HG03064 (cell line): ENCODE data around the gene PHRF1.

Experiments
- ATAC-seq: cut with Tn5 transposase; IDR thresholded peaks from one replicate; pipeline ENCODE4 v1.9.1; 2021; ENCODE audit warnings: low read depth; ENCODE audit not compliant: unreplicated experiment

Gene PHRF1

DNA sequence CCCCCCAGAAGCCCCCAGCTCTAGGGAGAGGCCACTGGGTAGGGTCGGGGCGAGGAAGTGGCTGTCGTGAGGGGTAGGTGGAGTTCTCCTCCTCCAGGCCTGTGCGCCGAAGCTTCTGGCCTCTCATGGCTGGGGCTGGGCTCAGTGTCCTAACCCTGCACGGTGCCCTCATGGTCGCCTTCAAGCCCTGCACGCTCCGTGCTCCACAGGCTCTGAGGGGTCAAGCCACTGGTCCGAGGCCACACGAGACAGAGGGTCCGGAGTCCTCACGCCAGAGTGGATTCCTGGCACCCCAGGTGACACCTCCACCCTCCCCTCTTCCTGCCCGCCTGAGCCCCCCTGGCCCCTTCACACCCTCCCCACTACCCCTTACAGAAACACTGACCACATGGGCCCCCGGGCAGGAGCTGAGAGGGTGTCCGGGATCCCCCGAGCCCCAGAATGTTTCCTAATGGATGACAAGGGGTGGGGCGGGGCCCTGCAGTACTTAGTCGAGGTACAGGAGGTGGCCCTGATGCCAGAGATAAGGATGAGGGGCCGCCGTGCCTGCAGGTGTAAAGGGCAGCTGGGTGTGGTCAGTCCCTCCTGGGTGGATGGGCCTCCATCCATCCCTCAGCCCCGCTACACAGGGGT lies 49.5 kb downstream of the PHRF1 start:
- ATAC-seq, result no peak

- ATAC-seq, result no peak
Observed at GRCh38 chr11:626475-627307, 50.4 kb downstream of the PHRF1 start, which contains the start of gene SCT. Gene SCT (minus strand): TSS chr11:627181. CDS start chr11:627143, 38 bp downstream.

DNA sequence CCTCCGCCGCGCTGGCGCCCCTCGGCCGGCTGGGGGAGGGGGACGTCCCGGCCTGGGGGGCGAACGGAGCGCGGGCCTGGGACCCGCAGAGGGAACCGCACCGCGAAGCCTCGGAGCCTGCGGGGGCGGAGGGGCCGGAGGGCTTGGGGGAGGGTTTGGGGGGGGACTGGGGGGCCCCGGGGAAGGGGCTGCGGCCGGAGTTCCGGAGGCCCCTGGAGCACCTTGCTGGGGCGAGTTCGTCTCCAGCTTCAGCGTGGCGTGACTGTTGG lies 51.0 kb downstream of the PHRF1 start:
- no peak for ATAC-seq

DNA sequence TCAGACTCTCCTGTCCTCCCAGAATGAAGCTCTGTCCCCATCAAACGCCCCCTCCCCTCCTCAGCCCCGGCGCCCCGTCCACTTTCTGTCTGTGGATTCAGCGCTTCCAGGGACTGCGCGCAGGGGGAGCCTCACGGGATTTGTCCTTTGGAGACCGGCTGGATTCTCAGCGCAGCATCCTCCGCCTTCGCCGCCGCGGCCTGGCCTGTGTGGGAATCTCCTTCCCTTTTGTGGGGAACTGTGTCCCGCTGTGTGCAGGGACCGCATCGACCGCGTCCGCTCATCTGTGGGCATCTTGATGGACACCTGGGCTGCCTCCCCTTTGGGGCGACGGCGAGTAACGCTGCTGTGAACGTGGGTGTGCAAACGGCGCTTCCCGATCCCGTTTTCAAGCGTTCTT lies 51.8 kb downstream of the PHRF1 start:
- ATAC-seq, result no peak

DNA sequence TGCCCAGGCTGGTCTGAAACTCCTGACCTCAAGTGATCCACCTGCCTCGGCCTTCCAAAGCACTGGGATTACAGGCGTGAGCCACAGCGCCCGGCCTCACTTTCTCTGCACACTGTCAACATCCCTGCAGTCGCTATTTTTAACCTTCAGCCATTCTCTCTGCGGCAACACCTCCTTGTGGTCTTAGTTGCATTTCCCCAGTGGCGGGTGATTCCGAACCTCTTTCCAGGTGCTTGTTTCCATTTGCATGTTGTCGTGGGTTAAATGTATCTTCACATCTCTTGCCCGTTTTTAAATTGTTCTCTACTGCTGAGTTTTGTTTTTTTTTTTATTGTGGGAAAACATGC lies 52.9 kb downstream of the PHRF1 start:
- no peak for ATAC-seq

DNA sequence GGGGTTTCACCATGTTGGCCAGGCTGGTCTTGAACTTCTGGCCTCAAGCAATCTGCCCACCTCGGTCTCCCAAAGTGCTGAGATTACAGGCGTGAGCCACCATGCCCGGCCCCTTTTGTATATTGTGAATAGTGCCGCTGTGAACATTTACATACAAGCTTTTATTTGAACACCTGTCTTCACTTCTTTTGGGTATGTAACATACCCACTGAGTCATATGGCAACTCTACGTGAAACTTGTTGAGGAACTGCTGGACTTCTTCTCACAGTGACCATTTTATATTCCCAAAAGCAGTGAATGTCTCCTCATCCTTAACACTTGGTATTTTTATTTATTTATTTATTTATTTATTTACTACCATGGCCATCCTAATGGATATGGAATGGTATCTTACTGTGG lies 54.6 kb downstream of the PHRF1 start:
- no peak for ATAC-seq

DNA sequence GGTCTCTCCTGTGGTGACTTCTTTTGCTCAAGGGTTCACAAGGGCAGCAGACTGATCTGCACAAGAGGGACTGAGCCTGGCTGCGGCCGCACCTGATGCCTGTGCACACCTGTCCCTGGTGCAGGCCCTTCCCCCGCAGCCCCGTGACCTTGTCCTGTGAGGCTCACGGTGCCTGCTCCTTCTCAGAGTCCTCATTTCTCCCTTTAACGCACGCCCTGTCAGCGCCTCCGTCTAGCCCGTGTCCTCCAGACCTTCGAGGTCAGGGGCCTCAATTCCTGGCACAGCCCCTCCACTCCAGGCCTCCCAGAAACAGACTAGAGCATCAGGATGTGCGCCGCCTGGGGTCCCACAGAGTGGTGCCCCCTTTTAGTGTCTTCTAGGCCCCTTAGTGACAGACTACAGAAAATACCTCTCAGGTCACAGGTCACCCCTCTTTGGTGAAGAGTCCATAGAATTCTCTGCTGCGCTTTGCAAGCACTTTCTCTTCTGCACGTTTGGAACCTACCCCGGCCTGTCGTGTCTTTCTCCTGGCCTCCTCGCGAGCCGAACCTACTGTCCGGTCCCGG lies 59.8 kb downstream of the PHRF1 start:
- no peak for ATAC-seq

GRCh38 chr11:636511-637332 lies 60.5 kb downstream of the PHRF1 start, which contains the start of gene DRD4:
Gene DRD4 (plus strand): TSS chr11:637269. CDS start chr11:637305, 36 bp downstream.
- no peak for ATAC-seq

DNA sequence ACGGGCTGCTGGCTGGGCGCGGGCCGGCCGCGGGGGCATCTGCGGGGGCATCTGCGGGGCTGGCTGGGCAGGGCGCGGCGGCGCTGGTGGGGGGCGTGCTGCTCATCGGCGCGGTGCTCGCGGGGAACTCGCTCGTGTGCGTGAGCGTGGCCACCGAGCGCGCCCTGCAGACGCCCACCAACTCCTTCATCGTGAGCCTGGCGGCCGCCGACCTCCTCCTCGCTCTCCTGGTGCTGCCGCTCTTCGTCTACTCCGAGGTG lies 61.0 kb downstream of the PHRF1 start:
- no peak for ATAC-seq

DNA sequence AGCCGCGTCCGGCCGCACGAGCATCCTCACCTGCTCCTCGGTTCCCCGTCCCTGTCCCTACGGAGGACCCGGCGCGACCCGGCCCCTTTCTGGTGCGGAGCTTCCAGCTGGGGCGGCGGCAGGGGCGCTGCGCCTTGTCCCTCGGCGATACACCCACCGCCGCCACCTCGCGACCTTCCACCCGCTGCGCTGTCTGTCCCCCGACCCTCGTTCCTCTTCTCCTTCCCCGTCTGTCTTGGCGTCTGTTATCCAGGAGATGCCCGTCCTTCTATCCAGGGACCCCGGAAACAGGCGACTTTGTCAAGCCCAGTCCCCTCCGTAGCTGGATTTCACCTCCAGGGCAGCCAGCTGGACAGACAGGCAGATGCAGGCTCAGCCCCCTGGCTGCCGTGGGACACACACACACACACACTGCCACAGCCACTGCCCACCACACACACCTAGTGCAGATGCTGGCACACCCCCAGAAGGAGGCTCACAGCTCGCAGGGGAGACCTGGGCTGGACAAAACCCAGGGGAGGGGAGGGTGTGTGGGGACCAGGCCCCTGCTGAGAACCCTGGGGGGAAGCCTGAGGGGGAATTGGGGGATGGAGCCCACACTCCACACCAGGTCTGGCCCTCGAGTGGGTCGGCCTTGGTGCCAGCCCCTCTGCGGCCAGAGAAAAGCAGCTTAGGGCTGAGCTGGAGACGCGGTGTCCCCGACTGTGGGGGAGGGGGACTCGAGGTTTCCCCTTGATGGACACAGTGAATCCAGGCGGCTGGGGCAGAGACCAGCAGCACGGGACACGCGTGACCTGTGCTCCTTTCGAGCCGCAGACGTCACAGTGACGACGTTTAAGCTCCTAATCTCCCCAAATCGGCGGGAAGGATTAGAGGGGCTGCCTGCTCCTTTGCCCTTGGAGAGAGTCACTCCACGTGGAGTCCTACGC lies 61.6 kb downstream of the PHRF1 start:
- no peak for ATAC-seq

DNA sequence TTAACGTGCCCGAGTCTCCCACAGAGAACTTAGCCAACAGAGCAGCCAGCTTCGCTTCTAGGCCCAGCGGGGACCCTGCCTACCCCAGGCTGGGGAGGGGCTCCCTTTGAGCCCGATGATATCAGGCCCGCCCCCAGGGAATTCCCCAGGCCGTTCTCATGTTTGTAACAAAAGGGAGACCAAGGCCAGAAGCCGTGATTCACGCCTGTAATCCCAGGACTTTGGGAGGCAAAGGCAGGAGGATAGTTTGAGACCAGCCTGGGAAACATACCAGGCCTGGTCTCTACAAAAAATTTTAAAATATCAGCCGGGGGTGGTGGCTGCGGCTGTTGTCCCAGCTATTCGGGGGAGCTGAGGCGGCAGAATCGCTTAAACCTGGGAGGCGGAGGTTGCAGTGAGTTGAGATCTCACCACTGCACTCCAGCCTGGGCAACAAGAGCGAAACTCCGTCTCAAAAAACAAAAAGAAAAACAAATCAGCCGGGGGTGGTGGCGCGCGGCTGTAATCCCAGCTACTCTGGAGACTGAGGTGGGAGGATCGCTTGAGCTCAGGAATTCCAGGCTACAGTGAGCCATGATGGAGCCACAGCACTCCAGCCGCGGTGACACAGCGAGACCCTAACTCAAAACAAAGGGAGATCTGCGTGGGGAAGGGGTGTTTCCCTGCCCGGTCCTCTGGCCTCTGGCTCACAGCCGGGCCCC lies 62.5 kb downstream of the PHRF1 start:
- ATAC-seq, result no peak

DNA sequence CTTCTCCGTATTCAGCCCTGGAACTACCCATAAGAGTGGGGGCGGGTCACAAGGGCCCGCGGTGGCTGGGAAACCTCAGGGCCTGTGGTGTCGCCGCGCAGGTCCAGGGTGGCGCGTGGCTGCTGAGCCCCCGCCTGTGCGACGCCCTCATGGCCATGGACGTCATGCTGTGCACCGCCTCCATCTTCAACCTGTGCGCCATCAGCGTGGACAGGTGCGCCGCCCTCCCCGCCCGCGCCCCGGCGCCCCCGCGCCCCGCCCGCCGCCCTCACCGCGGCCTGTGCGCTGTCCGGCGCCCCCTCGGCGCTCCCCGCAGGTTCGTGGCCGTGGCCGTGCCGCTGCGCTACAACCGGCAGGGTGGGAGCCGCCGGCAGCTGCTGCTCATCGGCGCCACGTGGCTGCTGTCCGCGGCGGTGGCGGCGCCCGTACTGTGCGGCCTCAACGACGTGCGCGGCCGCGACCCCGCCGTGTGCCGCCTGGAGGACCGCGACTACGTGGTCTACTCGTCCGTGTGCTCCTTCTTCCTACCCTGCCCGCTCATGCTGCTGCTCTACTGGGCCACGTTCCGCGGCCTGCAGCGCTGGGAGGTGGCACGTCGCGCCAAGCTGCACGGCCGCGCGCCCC lies 63.2 kb downstream of the PHRF1 start:
- no peak for ATAC-seq

- no peak for ATAC-seq
Observed at GRCh38 chr11:640021-640706, 63.9 kb downstream of the PHRF1 start.

- no peak for ATAC-seq
Observed at GRCh38 chr11:641806-642370, 65.6 kb downstream of the PHRF1 start.

DNA sequence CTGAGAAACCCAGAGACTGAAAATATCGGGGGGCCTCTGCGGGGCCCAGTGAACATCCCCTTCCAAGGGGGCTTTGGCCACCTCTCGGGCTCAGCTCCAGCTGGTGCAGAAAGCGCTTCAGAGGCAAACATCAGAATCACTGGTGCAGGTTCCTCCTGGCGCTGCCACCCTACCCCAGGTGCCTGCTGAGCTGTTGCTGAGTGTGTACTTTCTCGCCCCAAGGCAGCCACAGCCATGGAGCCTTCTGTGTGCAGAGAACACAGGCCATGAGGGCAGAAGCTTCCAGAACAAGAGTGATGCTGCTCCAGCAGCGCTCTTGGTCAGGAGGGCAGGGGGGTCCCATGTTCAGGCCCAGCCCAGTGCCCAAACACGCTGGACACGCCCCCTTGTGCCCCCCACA lies 67.1 kb downstream of the PHRF1 start:
- no peak for ATAC-seq

GRCh38 chr11:643849-644738 lies 67.8 kb downstream of the PHRF1 start:
- ATAC-seq, result no peak

DNA sequence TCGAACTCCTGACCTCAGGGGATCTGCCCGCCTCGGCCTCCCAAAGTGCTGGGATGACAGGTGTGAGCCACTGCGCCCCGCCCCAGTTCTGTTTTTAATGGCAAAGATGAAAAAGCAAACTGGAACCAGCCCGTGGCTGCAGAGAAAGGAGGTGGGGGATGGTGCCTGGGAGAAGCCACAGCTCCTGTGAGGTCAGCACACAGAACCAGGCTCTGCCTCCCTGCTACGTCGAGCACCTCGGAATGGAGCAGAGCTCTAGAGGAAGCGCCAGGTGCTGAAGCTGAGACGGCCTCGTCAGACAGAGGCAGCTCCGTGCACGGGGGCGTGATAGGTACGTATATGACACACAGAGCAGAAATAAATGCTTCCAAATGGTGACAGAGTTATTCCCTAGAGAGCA lies 69.3 kb downstream of the PHRF1 start:
- no peak for ATAC-seq

DNA sequence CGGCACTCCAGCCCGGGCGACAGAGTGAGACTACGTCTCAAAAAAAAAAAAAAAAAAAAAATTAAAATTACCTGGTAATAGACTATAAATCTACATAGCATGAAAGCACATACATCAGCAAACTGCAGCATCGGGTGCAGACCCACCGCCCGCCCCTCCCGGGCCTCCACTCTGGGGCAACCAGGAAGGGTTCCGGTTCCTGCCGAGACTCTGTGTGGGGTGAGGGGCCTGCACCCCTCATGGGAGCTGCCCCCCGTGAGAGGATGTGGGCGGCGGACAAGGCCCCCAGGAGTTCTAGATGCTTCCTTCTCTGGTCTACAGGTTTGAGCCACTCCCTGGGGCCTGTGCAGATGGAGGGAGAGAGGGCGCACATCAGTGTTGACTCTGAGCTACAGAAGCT lies 69.9 kb downstream of the PHRF1 start:
- ATAC-seq, result no peak
